Glutamatergic neuron (in vitro differentiated cells): Measurements from ENCODE around the gene RPS6KC1. TPM values are rescaled to one million over a fixed set of nuclear protein-coding genes. Genes with fewer than 3 reads are reported as not detected.

ENCODE experiments used
- DNase-seq: peaks from one replicate; pipeline ENCODE4 v3.0.0; 2022
- H3K27ac Mint-ChIP-seq: one replicate; pipeline ENCODE4 v1.8.0; 2020; ENCODE audit warnings: mild to moderate bottlenecking, mixed read lengths, inconsistent platforms; ENCODE audit not compliant: unreplicated experiment
- H3K27me3 Mint-ChIP-seq: one replicate; pipeline ENCODE4 v1.8.0; 2020; ENCODE audit warnings: mild to moderate bottlenecking, moderate library complexity, mixed read lengths, inconsistent platforms; ENCODE audit not compliant: unreplicated experiment
- H3K36me3 Mint-ChIP-seq: one replicate; pipeline ENCODE4 v1.8.0; 2020; ENCODE audit warnings: mild to moderate bottlenecking, mixed read lengths, inconsistent platforms; ENCODE audit not compliant: unreplicated experiment
- H3K4me1 Mint-ChIP-seq: one replicate; pipeline ENCODE4 v1.8.0; 2020; ENCODE audit warnings: mild to moderate bottlenecking, low read depth, mixed read lengths, inconsistent platforms; ENCODE audit not compliant: unreplicated experiment
- H3K4me3 Mint-ChIP-seq: one replicate; pipeline ENCODE4 v1.8.0; 2020; ENCODE audit warnings: mild to moderate bottlenecking, mixed read lengths, inconsistent platforms; ENCODE audit not compliant: unreplicated experiment
- H3K9me3 Mint-ChIP-seq: one replicate; pipeline ENCODE4 v1.8.0; 2020; ENCODE audit warnings: mild to moderate bottlenecking, moderate library complexity, mixed read lengths, inconsistent platforms; ENCODE audit not compliant: unreplicated experiment
- total RNA-seq: library from RNA; stranded (reverse); fragmentation: NEBNext Ultra II Directional; extraction: Animal tissue kit (Norgen Biotek cat#: 25700); gene quantifications from one replicate; pipeline ENCODE4 v1.2.1, GENCODE V29; 2021; ENCODE audit not compliant: unreplicated experiment
- TF ChIP-seq, protein P1 (sequence below): fragments of 200-600 bp; sonication (generic); IDR thresholded peaks from one replicate; pipeline ENCODE4 v1.5.0; 2021; ENCODE audit not compliant: partially characterized antibody, unreplicated experiment

RPS6KC1 gene
- total RNA-seq, 1 donor from 2014 or later = 23.9 TPM

DNA sequence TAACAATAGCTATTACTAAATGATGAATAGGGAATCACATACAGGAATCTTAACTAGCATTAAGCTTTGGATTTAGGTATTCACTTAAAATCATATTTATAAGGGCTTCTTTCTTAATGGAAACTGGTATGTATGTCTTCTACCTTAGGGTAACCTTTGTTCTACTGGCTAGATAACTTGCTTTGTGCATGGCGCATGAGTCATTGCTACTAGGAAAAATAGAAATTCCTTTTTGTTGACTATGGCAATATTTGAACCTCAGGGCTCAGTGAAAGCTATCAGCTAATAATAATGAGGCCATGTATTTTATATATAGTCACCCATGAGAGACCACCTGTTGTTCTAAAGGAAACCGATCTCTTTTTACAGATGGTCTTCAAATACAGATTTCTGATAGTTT, 72.5 kb downstream of the RPS6KC1 start:
- TF ChIP-seq, protein P1, sequence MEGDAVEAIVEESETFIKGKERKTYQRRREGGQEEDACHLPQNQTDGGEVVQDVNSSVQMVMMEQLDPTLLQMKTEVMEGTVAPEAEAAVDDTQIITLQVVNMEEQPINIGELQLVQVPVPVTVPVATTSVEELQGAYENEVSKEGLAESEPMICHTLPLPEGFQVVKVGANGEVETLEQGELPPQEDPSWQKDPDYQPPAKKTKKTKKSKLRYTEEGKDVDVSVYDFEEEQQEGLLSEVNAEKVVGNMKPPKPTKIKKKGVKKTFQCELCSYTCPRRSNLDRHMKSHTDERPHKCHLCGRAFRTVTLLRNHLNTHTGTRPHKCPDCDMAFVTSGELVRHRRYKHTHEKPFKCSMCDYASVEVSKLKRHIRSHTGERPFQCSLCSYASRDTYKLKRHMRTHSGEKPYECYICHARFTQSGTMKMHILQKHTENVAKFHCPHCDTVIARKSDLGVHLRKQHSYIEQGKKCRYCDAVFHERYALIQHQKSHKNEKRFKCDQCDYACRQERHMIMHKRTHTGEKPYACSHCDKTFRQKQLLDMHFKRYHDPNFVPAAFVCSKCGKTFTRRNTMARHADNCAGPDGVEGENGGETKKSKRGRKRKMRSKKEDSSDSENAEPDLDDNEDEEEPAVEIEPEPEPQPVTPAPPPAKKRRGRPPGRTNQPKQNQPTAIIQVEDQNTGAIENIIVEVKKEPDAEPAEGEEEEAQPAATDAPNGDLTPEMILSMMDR = no peak
- H3K27me3 Mint-ChIP-seq = peaks cover 2% of the 10 kb centered on the region
- no peak for DNase-seq
- no peak overlapping the region for H3K4me3 Mint-ChIP-seq
- H3K27ac Mint-ChIP-seq = no peak overlapping the region
- no peaks in the 10 kb centered on the region for H3K36me3 Mint-ChIP-seq
- no peaks in the 10 kb centered on the region for H3K9me3 Mint-ChIP-seq
- no peaks in the 10 kb centered on the region for H3K4me1 Mint-ChIP-seq

DNA sequence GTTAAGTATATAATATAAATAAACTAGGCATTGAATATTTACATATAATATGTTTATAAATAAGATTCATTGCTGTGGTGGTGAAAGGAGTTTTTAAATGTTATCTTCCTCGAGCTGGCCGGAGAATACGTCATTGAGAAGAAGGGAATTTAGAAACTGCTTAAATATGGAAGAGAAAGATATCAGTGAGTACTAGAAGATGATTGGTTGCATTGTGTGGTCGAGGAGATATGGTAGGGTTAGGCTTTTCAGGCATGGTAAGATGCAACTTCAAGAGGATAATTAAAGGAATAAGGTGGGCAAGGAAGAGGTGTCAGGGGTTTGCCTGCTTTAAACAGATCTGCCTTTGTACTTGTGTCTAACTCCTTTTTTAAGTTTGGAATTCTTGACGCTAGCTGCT, 73.5 kb downstream of the RPS6KC1 start:
- DNase-seq = no peak
- Mint-ChIP-seq H3K27me3 (peaks cover 2% of the 10 kb centered on the region), H3K9me3 (no peaks in the 10 kb centered on the region), H3K36me3 (no peaks in the 10 kb centered on the region), H3K27ac (no peak overlapping the region), H3K4me3 (no peak overlapping the region), H3K4me1 (no peaks in the 10 kb centered on the region)
- TF ChIP-seq, protein P1 = no peak

DNA sequence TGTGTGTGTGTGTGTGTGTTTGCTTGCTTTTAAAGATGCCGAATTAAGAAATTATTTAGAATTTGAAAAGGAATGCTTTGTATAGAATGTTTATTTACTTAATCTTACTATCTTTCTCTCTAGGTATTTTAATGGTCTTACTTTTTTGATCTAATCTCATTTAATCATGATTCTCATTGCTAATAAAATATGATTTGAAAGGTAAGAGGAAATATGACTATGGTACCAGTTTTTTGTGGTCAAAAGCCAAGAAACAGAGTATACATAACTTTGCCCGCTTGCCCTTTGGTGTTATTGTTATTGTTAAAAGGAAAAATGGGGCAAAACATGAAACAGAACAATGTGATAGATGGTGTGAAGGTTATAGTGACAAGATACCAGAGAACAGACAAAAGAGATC, 74.6 kb downstream of the RPS6KC1 start:
- peaks cover 2% of the 10 kb centered on the region for H3K27me3 Mint-ChIP-seq
- H3K4me1 Mint-ChIP-seq = no peaks in the 10 kb centered on the region
- no peaks in the 10 kb centered on the region for H3K9me3 Mint-ChIP-seq
- H3K4me3 Mint-ChIP-seq = no peak overlapping the region
- TF ChIP-seq, protein P1 = no peak
- H3K27ac Mint-ChIP-seq = no peak overlapping the region
- DNase-seq = no peak
- H3K36me3 Mint-ChIP-seq = no peaks in the 10 kb centered on the region

DNA sequence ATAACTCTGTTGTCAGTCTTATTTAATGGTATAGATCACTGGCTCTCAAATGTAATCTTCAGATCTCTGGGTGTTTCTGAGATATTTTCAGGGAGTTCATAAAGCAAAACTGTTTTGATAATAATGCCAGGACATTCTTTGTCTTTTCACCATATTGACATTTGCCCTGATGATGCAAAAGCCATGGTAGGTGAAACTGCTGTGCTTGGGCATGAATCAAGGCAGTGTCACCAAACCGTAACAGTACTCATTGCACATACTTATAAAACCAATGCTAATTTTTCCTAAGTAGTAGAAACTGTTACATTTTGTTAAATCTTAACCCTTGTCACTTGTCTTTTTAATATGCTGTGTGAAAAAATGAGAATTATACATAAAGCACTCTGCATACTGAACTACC, 76.0 kb downstream of the RPS6KC1 start:
- Mint-ChIP-seq H3K4me1 (peaks cover 3% of the 10 kb centered on the region), H3K27me3 (peaks cover 2% of the 10 kb centered on the region), H3K4me3 (no peak overlapping the region), H3K36me3 (no peaks in the 10 kb centered on the region), H3K9me3 (no peaks in the 10 kb centered on the region), H3K27ac (no peak overlapping the region)
- no peak for DNase-seq
- TF ChIP-seq, protein P1 = no peak

DNA sequence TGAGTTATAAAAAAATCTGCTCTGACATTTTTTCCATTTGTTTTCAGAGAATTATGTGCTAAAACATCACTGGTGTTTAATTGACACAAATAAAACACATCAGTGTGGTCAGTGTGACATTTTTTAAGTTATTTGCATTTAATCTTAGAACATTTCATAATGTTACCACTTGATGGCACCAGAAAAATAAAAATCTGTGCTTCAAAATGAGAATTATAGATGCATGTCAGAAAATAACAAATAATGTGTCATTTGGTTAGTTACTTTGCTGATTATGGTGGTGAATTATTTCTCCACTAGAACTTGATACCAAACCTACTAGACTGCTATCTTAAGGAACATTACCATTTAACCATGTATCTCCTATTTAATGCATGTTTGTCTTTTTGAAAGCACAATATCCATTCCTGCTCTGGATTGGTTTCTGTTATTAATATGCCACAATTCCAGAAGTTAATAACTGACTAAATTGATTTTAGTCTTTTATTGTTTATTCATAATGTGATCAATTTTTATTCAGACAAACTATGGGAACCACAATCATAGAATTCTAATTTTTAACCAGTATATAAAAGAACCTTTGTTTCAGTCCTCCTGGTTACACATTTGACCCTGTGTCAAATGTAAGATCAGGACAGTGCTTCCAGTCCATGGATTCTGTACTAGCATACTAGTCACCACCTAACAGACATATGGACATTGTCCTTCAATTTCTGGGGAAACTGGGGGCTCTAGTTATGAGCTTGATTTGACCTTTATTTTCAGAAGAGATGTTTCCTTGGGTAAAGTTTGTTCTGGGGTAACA, 81.0 kb downstream of the RPS6KC1 start:
- Mint-ChIP-seq H3K4me3 (no peak overlapping the region), H3K4me1 (peaks cover 20% of the 10 kb centered on the region), H3K36me3 (no peaks in the 10 kb centered on the region), H3K9me3 (no peaks in the 10 kb centered on the region), H3K27ac (no peak overlapping the region), H3K27me3 (peaks cover 2% of the 10 kb centered on the region)
- DNase-seq = no peak
- TF ChIP-seq, protein P1 = no peak
